ENCODE results near the gene TINAGL1.

TINAGL1 gene

GRCh38 chr1:31581821-31582810, 5.8 kb downstream of the TINAGL1 start:
- Histone ChIP-seq H4K20me1 (ENCODE audit: insufficient read depth, low read length, poor library complexity, severe bottlenecking) (no peaks in the 10 kb centered on the region), H3K27me3 (ENCODE audit: insufficient read depth, low read length, poor library complexity, severe bottlenecking) (no peaks in the 10 kb centered on the region), H3K9ac (ENCODE audit: low read depth, low read length, poor library complexity, severe bottlenecking) (no peak overlapping the region), H3F3A (ENCODE audit: low read depth) (no peaks in the 10 kb centered on the region), H3K4me2 (ENCODE audit: low read depth, low read length, poor library complexity, severe bottlenecking) (no peak overlapping the region), H3K9me2 (replicated peaks; ENCODE audit: low read depth, low read length) (no peaks in the 10 kb centered on the region), H3K4me1 (ENCODE audit: insufficient read depth, low read length, poor library complexity, severe bottlenecking) (no peaks in the 10 kb centered on the region), H3K4me3 (ENCODE audit: low read length, poor library complexity, severe bottlenecking) (no peak overlapping the region), H2AFZ (ENCODE audit: low read length) (no peak overlapping the region), H3K79me2 (ENCODE audit: insufficient read depth, low read length) (no peaks in the 10 kb centered on the region), H3K9me3 (ENCODE audit: insufficient read depth, low read depth, low read length) (no peaks in the 10 kb centered on the region), H3K36me3 (ENCODE audit: insufficient read depth, low read length) (no peaks in the 10 kb centered on the region)
- TF ChIP-seq CTCF (conservative IDR thresholded peaks at IDR 0.05; ENCODE audit: low read length), result no peak
- TF ChIP-seq EZH2phosphoT487 (IDR thresholded peaks at IDR 0.05; ENCODE audit: borderline replicate concordance), result no peak

GRCh38 chr1:31583082-31583994, 7.0 kb downstream of the TINAGL1 start:
- Histone ChIP-seq H3K9ac (ENCODE audit: low read depth, low read length, poor library complexity, severe bottlenecking) (no peak overlapping the region), H4K20me1 (ENCODE audit: insufficient read depth, low read length, poor library complexity, severe bottlenecking) (no peaks in the 10 kb centered on the region), H3K9me3 (ENCODE audit: insufficient read depth, low read depth, low read length) (no peaks in the 10 kb centered on the region), H2AFZ (ENCODE audit: low read length) (no peak overlapping the region), H3K36me3 (ENCODE audit: insufficient read depth, low read length) (no peaks in the 10 kb centered on the region), H3K9me2 (replicated peaks; ENCODE audit: low read depth, low read length) (no peaks in the 10 kb centered on the region), H3K4me2 (ENCODE audit: low read depth, low read length, poor library complexity, severe bottlenecking) (no peak overlapping the region), H3K27me3 (ENCODE audit: insufficient read depth, low read length, poor library complexity, severe bottlenecking) (no peaks in the 10 kb centered on the region), H3K4me3 (ENCODE audit: low read length, poor library complexity, severe bottlenecking) (no peak overlapping the region), H3K79me2 (ENCODE audit: insufficient read depth, low read length) (no peaks in the 10 kb centered on the region), H3F3A (ENCODE audit: low read depth) (no peaks in the 10 kb centered on the region), H3K4me1 (ENCODE audit: insufficient read depth, low read length, poor library complexity, severe bottlenecking) (no peaks in the 10 kb centered on the region)
- TF ChIP-seq CTCF (conservative IDR thresholded peaks at IDR 0.05; ENCODE audit: low read length) (no peak), EZH2phosphoT487 (IDR thresholded peaks at IDR 0.05; ENCODE audit: borderline replicate concordance) (no peak)

GRCh38 chr1:31583995-31584868, 7.9 kb downstream of the TINAGL1 start:
- Histone ChIP-seq H3K4me3 (ENCODE audit: low read length, poor library complexity, severe bottlenecking) (no peak overlapping the region), H3K9me3 (ENCODE audit: insufficient read depth, low read depth, low read length) (no peaks in the 10 kb centered on the region), H3F3A (ENCODE audit: low read depth) (no peaks in the 10 kb centered on the region), H4K20me1 (ENCODE audit: insufficient read depth, low read length, poor library complexity, severe bottlenecking) (no peaks in the 10 kb centered on the region), H3K36me3 (ENCODE audit: insufficient read depth, low read length) (no peaks in the 10 kb centered on the region), H3K9me2 (replicated peaks; ENCODE audit: low read depth, low read length) (no peaks in the 10 kb centered on the region), H3K4me2 (ENCODE audit: low read depth, low read length, poor library complexity, severe bottlenecking) (no peak overlapping the region), H3K9ac (ENCODE audit: low read depth, low read length, poor library complexity, severe bottlenecking) (no peak overlapping the region), H3K27me3 (ENCODE audit: insufficient read depth, low read length, poor library complexity, severe bottlenecking) (no peaks in the 10 kb centered on the region), H2AFZ (ENCODE audit: low read length) (no peak overlapping the region), H3K79me2 (ENCODE audit: insufficient read depth, low read length) (no peaks in the 10 kb centered on the region), H3K4me1 (ENCODE audit: insufficient read depth, low read length, poor library complexity, severe bottlenecking) (no peaks in the 10 kb centered on the region)
- no peak for TF ChIP-seq EZH2phosphoT487 (IDR thresholded peaks at IDR 0.05; ENCODE audit: borderline replicate concordance)
- no peak for TF ChIP-seq CTCF (conservative IDR thresholded peaks at IDR 0.05; ENCODE audit: low read length)
